NCI-H1417 (cell line): ENCODE measurements around the gene EMC7.
"Not testable (repeated sequence)": the region's sequence is repeated elsewhere in the genome, so short reads cannot be mapped to it uniquely, and the experiment has no call there.

Source experiments
- DNase-seq, 3 experiments: peaks; one replicate each; lab custom pipeline; 2025; lab: John Stamatoyannopoulos, UW

The EMC7 gene

DNA sequence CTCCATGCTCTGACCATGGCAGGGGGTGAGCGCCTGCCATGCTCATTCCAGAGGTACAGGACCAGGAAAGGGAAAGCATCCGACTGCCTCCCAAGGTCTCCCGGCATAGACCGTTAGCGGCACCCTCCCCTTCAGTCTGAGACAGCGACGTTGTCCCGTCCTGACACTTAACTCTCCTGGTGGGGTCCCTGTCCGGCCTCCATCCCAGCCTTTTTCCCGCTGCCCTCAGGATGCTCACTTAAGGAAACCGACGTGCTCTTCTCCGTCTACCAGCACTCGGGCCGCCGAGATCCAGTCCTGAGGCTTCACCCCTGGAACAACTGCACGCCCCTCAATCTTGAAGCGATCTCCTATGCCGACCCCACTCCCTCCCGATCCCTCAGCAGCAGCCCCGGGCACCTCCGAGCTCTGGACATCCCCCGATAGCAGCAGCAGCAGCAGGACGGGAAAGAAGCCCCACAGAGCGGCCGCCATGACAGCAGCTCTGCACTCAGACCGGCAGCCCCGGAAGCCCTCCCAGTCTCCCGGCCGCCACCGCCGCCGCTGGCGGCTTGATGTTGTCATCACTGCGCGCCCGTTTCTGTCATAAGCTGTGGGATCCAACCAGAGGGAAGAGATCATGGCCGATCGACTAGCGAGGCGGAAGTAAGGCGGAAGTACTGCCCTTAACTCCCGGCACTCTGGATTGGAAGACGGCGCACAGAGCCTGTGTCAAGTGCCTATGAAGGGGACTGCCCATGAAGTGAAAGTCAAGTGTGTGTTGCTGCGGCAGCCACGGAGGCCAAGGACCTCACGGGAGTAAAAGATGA is at the start of gene EMC7, which contains the start of gene PGBD4:
Gene EMC7 (minus strand): TSS at position 497 of the 809 bp plus-strand sequence. CDS start 23 bp downstream, at position 474.
Gene PGBD4 (plus strand): TSS at position 718 of the 809 bp plus-strand sequence. CDS start 449 bp downstream, outside the sequence.
- DNase-seq, result peak; percentile 95 to 100 (median 98)

DNA sequence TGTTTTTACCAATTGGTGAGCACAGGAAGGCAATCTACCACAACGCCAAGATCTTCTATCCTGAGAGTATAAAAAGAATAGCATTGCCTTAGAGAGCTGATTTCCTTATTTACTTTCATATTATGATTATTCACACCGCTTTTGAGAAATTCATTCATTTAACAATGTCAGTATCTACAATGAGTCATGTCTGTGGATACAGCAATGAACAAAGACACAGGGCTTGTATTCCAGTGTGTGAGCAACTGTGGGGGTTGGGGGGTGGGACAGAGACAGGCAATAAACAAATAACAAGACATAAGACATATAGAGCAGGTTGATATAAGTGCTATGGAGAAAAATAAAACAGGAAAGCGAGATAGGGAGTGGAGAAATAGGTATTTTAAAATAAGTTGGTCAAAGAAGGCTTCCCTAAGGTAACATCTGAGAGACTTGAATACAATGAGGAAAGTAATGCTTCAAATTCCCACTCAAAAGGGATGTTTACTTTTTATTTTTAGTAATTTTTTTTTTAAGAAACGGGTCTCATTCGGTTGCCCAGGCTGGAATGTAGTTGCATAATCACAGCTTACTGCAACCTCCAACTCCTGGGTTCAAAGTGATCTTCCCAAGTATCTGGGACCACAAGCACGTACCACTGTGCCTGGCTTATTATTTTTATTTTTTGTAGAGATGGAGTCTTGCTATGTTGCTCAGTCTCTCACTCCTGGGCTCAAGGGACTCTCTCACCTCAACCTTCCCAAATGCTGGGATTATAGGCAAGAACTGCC is 45.9 kb upstream of the EMC7 start:
- DNase-seq, result no peak

DNA sequence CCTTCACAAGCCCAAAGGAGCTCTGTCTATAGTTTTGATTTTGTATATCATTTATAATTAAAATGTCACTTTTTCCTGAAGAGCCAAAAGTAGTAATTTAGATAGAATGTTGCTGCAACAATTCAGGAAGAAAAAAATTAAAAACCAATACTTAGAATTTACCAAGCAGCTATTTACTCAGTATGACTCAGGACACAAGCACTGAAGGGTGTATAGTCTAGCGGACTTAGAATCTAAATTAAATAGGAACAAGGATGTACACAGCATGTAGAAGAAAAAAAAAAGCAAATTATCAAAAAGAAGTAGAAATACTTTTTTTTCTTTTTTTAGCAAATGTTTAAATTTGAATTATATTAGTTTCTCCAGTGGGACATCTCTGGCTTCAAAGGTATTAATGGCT is 31.8 kb upstream of the EMC7 start:
- DNase-seq, result no peak

DNA sequence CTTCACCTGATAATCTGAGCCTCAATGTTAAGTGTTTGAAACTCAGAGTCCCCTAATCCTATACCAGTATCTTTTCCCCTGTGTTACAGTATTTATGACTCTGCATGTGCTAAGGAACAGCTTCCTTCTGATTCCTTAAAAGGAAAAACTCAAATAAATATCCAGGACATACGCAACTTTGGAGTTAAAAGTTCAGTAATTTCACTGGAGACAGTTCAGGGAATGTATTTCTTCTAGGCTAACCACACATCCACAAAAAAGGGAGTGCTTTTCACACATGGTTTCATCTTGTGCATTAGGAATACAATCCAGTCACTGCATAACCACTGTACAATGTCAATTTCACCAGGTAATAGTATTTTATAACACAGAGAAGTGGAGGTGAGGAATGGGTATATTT is 31.2 kb upstream of the EMC7 start:
- no peak for DNase-seq

DNA sequence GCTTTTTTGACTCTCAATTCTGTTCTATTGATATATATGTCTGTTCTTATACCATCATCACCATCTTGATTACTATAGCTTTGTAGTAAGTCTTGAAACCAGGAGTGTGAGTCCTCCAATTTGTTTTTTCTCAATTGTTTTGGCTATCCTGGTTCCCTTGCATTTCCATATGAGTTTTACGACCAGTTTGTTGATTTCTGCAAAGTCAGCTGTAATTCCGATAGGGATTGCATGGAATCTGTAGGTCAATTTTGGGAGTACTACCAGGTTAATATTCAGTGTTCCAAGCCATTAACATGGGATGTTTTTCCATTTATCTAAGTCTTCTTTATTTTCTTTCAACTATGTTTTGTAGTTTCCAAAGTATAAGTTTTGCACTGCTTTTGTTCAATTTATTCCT is 27.2 kb upstream of the EMC7 start:
- no peak for DNase-seq

DNA sequence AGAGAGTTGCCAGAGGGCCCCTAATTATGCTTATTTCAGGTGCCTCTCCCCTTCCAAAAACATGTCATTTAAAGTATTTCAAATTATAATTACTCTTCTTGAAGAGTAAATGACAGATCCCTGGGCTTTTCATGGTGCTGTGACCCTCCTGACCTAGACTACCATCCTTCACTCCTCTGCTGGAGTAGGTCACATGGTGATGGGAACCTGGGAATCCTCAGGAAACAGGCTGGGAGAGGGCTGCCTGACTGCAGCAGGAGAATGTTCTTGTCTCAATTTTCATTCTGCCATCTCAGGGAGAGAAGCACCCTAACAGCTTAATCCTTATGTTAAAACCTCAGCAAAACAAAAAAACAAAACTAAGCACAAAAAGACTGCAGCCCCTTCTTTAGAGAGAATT is 24.9 kb upstream of the EMC7 start:
- no peak for DNase-seq

DNA sequence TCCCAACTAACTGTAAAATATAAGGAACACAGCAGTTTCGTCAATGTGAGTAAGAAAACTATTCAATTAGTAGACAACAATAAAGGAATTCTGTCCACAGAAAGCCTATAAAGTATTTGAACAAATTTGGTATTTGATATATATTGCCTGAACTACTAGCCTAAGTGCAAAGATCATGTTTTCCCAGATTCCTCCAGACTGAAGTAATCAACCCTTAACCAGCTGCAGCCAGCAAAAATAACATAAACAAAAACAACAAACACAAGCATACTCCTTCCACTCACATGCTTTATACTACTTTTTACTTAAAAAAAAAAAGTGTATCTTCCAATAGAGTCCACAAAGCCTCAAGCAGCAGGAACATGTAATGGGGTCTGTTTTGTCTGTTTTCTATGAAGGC is 24.3 kb upstream of the EMC7 start:
- DNase-seq, result no peak

DNA sequence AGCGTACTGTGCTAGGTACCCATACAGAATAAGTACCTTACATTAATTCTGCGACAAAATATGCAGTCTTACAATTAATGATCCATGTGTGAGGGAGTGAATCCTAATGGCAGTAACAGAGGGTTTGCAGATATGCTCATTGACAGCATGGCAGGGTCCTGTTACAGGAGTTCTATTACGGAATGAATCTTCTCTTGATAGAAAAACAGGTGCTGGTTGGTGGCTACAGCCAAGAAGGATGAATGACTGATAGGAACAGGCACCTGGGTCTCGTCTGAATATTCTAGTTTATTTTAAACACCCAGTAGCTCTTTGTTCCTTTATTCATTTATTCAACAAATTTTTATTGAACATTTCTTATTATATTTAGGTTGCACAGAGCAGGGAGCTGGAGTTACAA is 23.0 kb upstream of the EMC7 start:
- DNase-seq, result no peak

DNA sequence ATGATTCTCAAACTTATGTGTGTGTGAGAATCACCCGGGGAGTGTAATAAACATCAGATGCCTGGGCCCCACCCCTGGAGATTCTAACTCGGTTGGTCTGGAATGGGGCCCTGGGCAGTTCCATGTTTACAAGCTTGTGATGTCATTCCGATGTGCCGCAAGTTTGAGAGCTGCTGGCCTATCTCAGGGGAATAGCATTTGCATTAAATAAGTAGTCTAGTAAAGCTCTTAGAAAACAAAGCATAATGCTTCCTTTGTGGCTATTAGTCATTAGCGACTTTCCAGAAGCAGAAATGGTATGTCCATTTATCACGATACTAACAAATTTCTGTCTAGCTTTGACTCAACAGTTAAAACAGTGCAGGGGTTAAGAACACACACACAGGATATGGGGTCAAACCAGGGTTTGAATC is 21.1 kb upstream of the EMC7 start:
- no peak for DNase-seq

DNA sequence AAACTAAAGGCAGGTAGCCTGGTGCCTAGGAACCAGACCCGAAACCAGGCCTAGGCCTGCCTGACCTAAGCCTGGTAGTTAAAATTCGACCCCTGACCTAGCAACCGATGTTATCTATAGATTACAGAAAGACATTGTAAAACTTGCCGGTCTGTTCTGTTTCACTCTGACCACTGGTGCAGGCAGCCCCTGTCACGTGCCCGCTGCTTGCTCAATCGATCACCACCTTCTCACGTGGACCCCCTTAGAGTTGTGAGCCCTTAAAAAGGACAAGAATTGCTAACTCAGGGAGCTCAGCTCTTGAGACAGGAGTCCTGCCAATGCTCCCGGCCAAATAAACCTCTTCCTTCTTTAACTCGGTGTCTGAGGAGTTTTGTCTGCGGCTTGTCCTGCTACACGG is 20.1 kb upstream of the EMC7 start:
- DNase-seq, result not testable (repeated sequence)

DNA sequence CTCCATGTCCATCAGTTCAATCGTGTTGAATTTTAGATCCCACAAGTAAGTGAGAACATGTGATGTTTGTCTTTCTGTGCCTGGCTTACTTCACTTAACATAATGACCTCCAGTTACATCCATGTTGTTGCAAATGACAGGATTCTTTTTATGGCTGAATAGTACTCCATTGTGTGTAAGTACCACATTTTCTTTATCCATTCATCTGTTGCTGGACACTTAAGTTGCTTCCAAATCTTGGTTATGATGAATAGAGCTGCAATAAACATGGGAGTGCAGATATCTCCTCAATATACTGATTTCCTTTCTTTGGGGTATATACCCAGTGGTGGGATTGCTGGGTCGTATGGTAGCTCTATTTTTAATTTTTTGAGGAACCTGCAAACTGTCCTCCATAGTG is 18.8 kb upstream of the EMC7 start:
- DNase-seq, result not testable (repeated sequence)

DNA sequence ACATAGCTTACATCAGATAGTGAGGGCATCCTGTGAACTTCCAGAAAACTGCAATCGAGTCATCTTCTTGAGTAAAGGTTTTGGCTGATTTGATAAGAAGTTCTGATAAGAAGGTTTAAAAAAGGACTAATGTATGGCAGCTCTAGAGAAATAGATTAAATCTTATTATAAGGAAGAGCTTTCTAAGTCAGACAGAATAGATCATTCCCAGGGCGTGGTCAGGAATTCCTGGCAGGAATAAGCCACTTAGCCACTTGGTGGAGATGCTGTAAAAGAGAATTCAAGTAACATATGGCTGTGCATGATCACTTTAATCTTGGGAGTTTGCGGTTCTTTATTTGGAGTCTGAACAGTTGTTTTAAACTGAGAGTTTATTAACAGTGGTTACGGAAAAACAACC is 17.6 kb upstream of the EMC7 start:
- no peak for DNase-seq

DNA sequence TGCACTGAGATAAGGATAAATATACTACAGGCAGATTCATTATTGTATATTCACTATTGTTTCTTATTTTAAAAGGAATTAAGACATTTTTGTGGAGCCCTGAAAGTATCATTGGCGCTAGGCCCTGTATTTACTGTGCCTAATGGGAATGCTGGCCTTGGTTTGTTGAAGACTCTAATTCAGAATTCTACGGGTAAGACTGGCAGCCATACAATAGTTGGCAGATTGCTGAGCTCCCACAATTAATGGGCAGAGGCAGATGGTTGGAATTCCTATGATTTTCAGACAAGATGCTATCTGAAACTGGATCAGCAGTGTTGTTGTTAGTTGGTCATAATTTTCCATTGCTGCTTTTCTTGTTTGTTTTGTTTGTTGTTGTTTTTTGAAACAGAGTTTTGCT is 15.0 kb upstream of the EMC7 start:
- DNase-seq, result no peak

DNA sequence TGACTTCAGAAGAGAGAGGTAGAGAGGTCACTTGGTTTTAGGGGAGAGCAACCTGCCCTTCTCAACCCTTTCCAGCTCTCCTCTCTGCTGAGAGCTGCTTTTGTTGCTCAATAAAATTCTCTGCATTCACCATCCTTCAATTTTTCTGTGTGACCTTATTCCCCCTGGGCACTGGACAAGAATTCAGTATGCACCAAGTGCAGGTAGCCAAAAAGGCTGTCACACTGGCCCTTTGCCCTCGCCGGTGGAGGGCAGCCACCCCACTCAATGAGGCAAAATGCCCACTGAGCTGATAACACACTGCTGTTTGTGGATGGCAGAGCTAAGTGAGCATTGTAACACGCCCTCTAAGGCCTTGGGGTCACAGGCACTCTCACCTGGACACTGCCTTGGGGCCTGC is 13.1 kb upstream of the EMC7 start:
- DNase-seq, result no peak

DNA sequence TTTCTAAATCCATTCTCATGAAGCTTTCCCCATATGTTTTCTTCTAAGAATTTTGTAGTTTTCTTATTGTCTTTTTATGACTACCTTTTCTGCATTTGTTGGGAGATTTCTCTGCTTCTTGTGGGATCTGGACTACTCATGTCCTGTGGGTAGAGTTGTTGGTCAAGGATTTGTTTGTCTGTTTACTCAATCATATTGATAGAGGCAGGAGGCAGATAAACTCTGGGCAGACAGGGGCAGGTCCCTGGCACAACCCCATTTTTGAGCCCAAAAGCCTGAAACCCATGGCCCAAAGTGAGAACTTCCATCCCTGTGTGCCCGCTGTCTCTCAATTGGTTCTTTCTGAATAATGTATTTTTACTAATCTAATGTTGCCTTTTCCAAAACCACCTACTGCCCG is 12.6 kb upstream of the EMC7 start:
- no peak for DNase-seq

DNA sequence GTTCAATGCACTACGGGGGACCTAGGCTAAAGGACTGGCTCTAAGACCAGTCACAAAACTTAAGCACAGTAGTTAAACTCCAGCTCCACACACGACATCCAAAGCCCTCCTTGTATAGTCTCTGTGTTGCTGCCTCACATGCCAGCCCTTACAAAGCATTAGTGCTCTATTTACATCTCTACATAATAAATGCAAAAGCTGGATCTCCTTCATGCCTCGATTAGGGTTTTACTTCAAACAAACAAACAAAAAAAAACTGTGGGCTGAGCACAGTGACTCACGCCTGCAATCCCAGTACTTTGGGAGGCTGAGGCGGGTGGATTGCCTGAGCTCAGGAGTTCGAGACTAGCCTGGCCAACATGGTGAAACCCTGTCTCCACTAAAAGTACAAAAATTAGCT is 9.8 kb upstream of the EMC7 start:
- no peak for DNase-seq

DNA sequence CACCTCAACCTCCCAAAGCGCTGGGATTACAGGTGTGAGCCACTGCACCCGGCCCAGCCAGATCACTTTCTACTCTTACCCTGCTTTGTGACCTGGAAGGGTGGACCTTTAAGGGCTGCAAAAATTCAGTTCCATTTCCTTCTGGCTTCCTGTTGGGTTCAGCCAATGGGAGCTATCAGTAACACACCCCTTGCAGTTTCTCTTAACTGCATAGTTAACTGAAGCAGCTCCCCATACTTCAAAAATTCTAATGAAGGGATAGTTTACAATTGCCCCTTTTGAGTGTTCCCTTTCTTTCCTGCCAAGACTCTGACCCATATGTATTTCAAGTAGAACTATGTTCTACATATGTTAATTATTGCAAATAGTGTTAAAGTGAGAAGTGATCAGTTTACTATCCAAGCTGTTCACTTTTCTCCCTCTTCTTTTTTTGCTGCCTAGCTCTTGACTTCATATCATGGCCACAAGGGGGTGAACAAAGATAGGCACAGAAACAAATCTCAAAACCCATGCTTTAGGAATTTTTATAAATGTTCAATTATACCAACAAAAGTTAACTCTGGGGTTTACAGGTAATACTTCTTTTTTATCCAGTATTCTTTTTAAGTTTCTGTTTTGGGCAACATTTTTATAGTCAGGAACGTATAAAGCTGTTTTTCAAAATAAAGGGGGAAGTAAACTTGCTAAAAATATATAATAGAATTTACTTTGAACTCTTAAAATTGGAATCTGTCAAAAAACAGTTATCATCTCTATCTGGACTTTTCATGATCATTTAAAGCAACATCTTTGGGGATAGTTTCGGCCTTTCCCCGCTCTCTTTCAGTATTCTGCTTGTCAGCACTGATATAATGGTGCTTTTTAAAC is 8.4 kb upstream of the EMC7 start:
- DNase-seq, result peak in 1 of 3 experiments; percentile 52

DNA sequence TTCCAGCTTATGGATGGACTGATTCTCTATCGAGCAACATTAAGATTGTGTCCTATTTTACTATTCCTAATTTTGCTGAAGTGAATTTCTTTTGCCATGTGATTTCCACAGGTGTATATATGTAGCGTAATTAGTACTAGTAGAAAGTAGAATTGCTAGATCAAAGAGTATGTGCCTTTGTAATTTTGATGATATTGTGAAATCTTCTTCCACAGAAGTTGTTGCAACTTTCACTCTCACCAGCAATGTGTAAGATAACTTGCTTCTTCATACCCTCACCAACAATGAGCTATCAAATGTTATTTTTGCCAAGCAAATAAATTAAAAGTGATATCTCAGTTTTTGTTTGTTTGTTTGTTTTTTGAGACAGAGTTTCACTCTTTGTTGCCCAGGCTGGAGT is 5.7 kb upstream of the EMC7 start:
- no peak for DNase-seq

DNA sequence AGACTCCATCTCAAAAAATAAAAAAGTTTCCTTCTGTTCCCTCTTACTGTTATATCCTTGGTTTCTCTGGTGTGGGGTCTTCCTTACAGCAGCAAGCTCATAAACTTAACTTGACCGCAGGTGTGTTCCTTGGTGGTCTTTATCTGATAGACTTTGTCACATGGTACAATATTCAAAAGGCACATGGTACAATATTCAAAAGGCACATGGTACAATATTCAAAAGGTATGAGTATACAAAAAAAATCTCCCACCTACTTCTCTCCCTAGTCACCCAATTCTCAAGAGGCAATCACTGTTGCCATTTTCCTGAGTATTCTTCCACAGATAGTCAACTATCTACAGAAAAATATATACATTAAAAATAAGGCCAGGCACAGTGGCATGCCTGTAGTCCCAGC is 4.8 kb upstream of the EMC7 start:
- no peak for DNase-seq

DNA sequence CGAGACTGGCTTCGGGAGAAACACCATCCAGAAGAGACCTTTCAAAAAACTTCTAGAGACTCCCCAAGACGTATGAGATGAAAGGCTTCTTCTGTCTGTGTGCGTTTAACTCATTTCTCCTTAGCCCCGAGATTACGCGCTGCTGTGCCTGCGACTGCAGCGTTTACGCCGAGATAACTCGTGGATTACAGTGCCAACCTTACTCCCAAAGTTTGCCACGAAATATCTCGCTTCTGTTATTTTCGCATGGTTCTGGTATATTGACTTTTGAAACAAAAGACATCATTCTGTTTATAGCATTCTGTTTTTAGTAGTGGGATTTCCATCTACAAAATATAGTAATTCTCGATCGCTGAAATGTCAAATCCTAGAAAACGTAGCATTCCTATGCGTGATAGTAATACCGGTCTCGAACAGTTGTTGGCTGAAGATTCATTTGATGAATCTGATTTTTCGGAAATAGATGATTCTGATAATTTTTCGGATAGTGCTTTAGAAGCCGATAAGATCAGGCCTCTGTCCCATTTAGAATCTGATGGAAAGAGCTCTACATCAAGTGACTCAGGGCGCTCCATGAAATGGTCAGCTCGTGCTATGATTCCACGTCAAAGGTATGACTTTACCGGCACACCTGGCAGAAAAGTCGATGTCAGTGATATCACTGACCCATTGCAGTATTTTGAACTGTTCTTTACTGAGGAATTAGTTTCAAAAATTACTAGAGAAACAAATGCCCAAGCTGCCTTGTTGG is 688 bp upstream of the EMC7 start:
- DNase-seq, result no peak

DNA sequence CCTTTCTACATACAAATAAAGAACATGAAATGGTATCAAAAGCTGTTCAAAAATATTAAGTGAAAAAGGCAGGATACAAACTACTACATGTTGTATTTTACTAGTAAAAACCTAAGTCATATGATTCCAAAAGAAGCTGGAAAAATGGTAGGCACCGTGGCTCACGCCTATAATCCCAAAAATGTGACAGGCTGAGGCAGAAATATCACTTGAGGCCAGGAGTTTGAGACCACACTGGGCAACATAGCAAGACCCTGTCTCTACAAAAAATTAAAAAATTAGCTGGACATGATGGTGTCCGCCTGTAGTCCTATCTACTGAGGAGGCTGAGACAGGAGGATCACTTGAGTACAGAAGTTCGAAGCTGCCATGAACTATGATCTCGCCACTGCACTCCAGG is 1.7 kb downstream of the EMC7 start:
- DNase-seq, result no peak

DNA sequence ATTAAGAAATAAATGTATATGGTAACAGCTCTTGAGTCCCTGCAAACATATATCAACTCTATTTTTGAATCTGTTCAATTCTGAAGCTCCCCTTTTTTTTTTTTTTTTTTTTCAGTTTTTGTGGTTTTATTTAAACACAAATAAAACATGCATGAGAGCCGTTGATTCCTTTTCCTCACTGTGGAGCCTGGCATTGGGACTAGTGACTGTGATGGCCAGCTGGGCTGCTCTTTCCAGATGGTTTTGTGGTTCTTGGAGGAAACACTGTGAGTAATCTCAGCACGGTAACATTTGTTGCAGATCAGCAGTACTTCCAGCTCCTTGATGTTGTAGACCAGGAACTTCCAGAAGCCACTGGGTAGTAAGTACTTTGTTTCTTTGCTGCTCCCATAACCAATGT is 15.9 kb downstream of the EMC7 start:
- DNase-seq, result no peak
